Mesendoderm (in vitro differentiated cells): Measurements from ENCODE around the gene PLEKHO2.

Source experiments
- DNase-seq: peaks from one replicate; pipeline ENCODE4 v3.0.0; 2013
- H2AK5ac ChIP-seq: 2 replicates; pipeline ENCODE4 v1.6.1; 2013; ENCODE audit warnings: low read length, inconsistent platforms
- H2BK120ac ChIP-seq: 2 replicates; pipeline ENCODE4 v1.6.1; 2013; ENCODE audit warnings: low read depth, mild to moderate bottlenecking, low read length, moderate library complexity, mixed read lengths
- H2BK15ac ChIP-seq: replicated peaks from 2 replicates; pipeline ENCODE4 v1.6.1; 2013; ENCODE audit warnings: low read depth, mild to moderate bottlenecking, moderate library complexity
- H2BK5ac ChIP-seq: 2 replicates; pipeline ENCODE4 v1.6.1; 2013; ENCODE audit warnings: low read length, inconsistent platforms
- H3K18ac ChIP-seq: 2 replicates; pipeline ENCODE4 v1.6.1; 2013; ENCODE audit warnings: mild to moderate bottlenecking, low read length, mixed read lengths
- H3K23ac ChIP-seq: one replicate; pipeline ENCODE4 v1.6.1; 2013; ENCODE audit warnings: low read length
- H3K27ac ChIP-seq: 2 replicates; pipeline ENCODE4 v1.5.1; 2013; ENCODE audit warnings: low read depth, mild to moderate bottlenecking, inconsistent platforms, low read length, moderate library complexity
- H3K27me3 ChIP-seq: 2 replicates; pipeline ENCODE4 v1.6.1; 2013; ENCODE audit warnings: low read length, control low read depth, mild to moderate bottlenecking, inconsistent platforms; ENCODE audit not compliant: insufficient read depth, poor library complexity
- H3K36me3 ChIP-seq: 2 replicates; pipeline ENCODE4 v1.6.1; 2013; ENCODE audit warnings: low read length, inconsistent platforms; ENCODE audit not compliant: control insufficient read depth, insufficient read depth
- H3K4ac ChIP-seq: one replicate; pipeline ENCODE4 v1.6.1; 2013; ENCODE audit warnings: low read depth, mild to moderate bottlenecking, low read length, moderate library complexity
- H3K4me1 ChIP-seq: 2 replicates; pipeline ENCODE4 v1.6.1; 2013; ENCODE audit warnings: low read depth, low read length, inconsistent platforms; ENCODE audit not compliant: control insufficient read depth
- H3K4me2 ChIP-seq: 2 replicates; pipeline ENCODE4 v1.6.1; 2013; ENCODE audit warnings: low read length
- H3K4me3 ChIP-seq: 2 replicates; pipeline ENCODE4 v1.5.1; 2013; ENCODE audit warnings: mild to moderate bottlenecking, low read length
- H3K56ac ChIP-seq: one replicate; pipeline ENCODE4 v1.6.1; 2013; ENCODE audit warnings: low read length
- H3K79me1 ChIP-seq: 2 replicates; pipeline ENCODE4 v1.6.1; 2013; ENCODE audit warnings: low read length, inconsistent platforms
- H3K79me2 ChIP-seq: 2 replicates; pipeline ENCODE4 v1.6.1; 2013; ENCODE audit warnings: mild to moderate bottlenecking, low read length; ENCODE audit not compliant: control insufficient read depth, insufficient read depth
- H3K9ac ChIP-seq: 2 replicates; pipeline ENCODE4 v1.6.1; 2013; ENCODE audit warnings: low read length, inconsistent platforms
- H4K5ac ChIP-seq: one replicate; pipeline ENCODE4 v1.6.1; 2013; ENCODE audit warnings: low read length
- H4K8ac ChIP-seq: one replicate; pipeline ENCODE4 v1.6.1; 2013; ENCODE audit warnings: low read depth, mild to moderate bottlenecking, control low read depth, low read length, moderate library complexity
- WGBS: extraction: QIAGEN DNeasy Blood & Tissue Kit; methylation state at CpG from one replicate; pipeline ENCODE4 v1.1.7; 2013; ENCODE audit warnings: low lambda C conversion rate, missing lambda C conversion rate; ENCODE audit not compliant: insufficient coverage; ENCODE audit errors: extremely low coverage; 5-methylcytosine and 5-hydroxymethylcytosine counted together

The PLEKHO2 gene

GRCh38 chr15:64800476-64800875 is 41.2 kb upstream of the PLEKHO2 start:
- no peak overlapping the region for H3K27ac ChIP-seq
- H3K4me2 ChIP-seq: no peak overlapping the region
- no peak for DNase-seq

GRCh38 chr15:64803526-64803925 is 38.2 kb upstream of the PLEKHO2 start:
- Histone ChIP-seq H3K4ac (no peak overlapping the region), H3K18ac (no peak overlapping the region), H4K5ac (no peak overlapping the region), H3K36me3 (no peaks in the 10 kb centered on the region), H3K4me3 (no peak overlapping the region), H2BK15ac (no peak overlapping the region), H2BK120ac (no peak overlapping the region), H3K79me2 (no peaks in the 10 kb centered on the region), H2AK5ac (no peak overlapping the region), H2BK5ac (no peak overlapping the region), H3K27ac (no peak overlapping the region), H3K79me1 (no peaks in the 10 kb centered on the region), H4K8ac (no peak overlapping the region), H3K4me2 (no peak overlapping the region), H3K56ac (no peak overlapping the region), H3K9ac (no peak overlapping the region), H3K27me3 (no peaks in the 10 kb centered on the region), H3K4me1 (peaks cover 6% of the 10 kb centered on the region), H3K23ac (no peak overlapping the region)
- no peak for DNase-seq
- whole genome bisulfite sequencing: no CpG with 5 or more reads among the region's 1 CpG

More at GRCh38 chr15:64800476-64800875, 41.2 kb upstream of the PLEKHO2 start:
- Histone ChIP-seq H3K4me3 (no peak overlapping the region), H4K5ac (no peak overlapping the region), H2BK120ac (no peak overlapping the region), H2BK15ac (no peak overlapping the region), H3K56ac (no peak overlapping the region), H3K23ac (no peak overlapping the region), H2BK5ac (no peak overlapping the region), H3K9ac (no peak overlapping the region), H3K79me2 (no peaks in the 10 kb centered on the region), H4K8ac (no peak overlapping the region), H3K4ac (no peak overlapping the region), H3K36me3 (no peaks in the 10 kb centered on the region), H3K4me1 (no peaks in the 10 kb centered on the region), H2AK5ac (no peak overlapping the region), H3K27me3 (no peaks in the 10 kb centered on the region), H3K79me1 (no peaks in the 10 kb centered on the region), H3K18ac (no peak overlapping the region)
- no CpG with 5 or more reads among the region's 2 CpGs for WGBS

GRCh38 chr15:64804619-64805018 is 37.1 kb upstream of the PLEKHO2 start:
- H3K56ac ChIP-seq: no peak overlapping the region
- no peak overlapping the region for H2BK15ac ChIP-seq
- H2BK120ac ChIP-seq: no peak overlapping the region
- no peak overlapping the region for H3K4me3 ChIP-seq
- H3K36me3 ChIP-seq: no peaks in the 10 kb centered on the region
- H3K79me2 ChIP-seq: no peaks in the 10 kb centered on the region
- H3K18ac ChIP-seq: no peak overlapping the region
- H3K4me2 ChIP-seq: no peak overlapping the region
- H3K4ac ChIP-seq: no peak overlapping the region
- no peak overlapping the region for H3K27ac ChIP-seq
- H2BK5ac ChIP-seq: no peak overlapping the region
- no peak overlapping the region for H3K23ac ChIP-seq
- H4K5ac ChIP-seq: no peak overlapping the region
- no peak overlapping the region for H2AK5ac ChIP-seq
- no peaks in the 10 kb centered on the region for H3K79me1 ChIP-seq
- no peaks in the 10 kb centered on the region for H3K27me3 ChIP-seq
- peaks cover 10% of the 10 kb centered on the region for H3K4me1 ChIP-seq
- H4K8ac ChIP-seq: no peak overlapping the region
- WGBS: no CpG with 5 or more reads among the region's 2 CpGs
- no peak for DNase-seq
- no peak overlapping the region for H3K9ac ChIP-seq

DNA sequence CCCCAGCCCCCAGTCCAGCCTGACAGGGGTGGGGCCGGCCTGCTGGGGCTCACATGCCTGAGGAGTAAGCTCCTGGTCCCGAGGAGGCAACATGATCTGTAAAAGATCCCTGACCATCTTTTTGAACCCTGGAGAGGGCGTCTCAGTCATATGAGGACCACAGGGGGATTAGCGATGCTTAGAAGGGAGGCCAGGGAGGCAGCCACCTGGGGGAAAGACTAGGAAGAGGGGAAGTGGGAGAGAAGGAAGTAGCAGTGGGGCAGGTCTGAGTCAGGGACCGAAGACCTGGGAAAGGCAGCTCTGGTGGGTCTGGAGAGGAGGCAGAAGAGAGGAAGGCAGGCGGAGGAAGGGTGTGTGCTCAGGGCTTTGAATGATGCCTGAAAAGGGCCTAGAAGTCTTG is 35.2 kb upstream of the PLEKHO2 start:
- no peaks in the 10 kb centered on the region for H3K79me2 ChIP-seq
- H3K27me3 ChIP-seq: no peaks in the 10 kb centered on the region
- no peak overlapping the region for H4K8ac ChIP-seq
- H3K56ac ChIP-seq: peak overlapping the region; percentile 69
- peak overlapping the region; percentile 63 for H3K27ac ChIP-seq
- H3K9ac ChIP-seq: peak overlapping the region; percentile 40
- H3K4me3 ChIP-seq: no peak overlapping the region
- H3K4me1 ChIP-seq: peaks cover 19% of the 10 kb centered on the region
- H3K23ac ChIP-seq: no peak overlapping the region
- peak overlapping the region; percentile 82 for H2AK5ac ChIP-seq
- H4K5ac ChIP-seq: no peak overlapping the region
- H2BK15ac ChIP-seq: no peak overlapping the region
- H3K36me3 ChIP-seq: no peaks in the 10 kb centered on the region
- H3K79me1 ChIP-seq: no peaks in the 10 kb centered on the region
- H3K18ac ChIP-seq: peak overlapping the region; percentile 41
- peak overlapping the region; percentile 87 for H3K4ac ChIP-seq
- WGBS: no CpG with 5 or more reads among the region's 6 CpGs
- peak; percentile 62 for DNase-seq
- H3K4me2 ChIP-seq: no peak overlapping the region
- peak overlapping the region; percentile 79 for H2BK5ac ChIP-seq
- H2BK120ac ChIP-seq: no peak overlapping the region

- Histone ChIP-seq H4K8ac (peak overlapping the region; percentile 43), H3K9ac (peak overlapping the region; percentile 40), H4K5ac (no peak overlapping the region), H3K4me1 (peaks cover 20% of the 10 kb centered on the region), H3K27me3 (no peaks in the 10 kb centered on the region), H3K18ac (peak overlapping the region; percentile 82), H2BK120ac (peak overlapping the region; percentile 62), H2AK5ac (no peak overlapping the region), H3K79me1 (no peaks in the 10 kb centered on the region), H3K56ac (peak overlapping the region; percentile 69), H2BK15ac (no peak overlapping the region), H2BK5ac (peak overlapping the region; percentile 47), H3K36me3 (no peaks in the 10 kb centered on the region), H3K27ac (peak overlapping the region; percentile 63), H3K79me2 (no peaks in the 10 kb centered on the region), H3K4me2 (no peak overlapping the region), H3K4me3 (no peak overlapping the region), H3K23ac (peak overlapping the region; percentile 25), H3K4ac (peak overlapping the region; percentile 87)
- no CpG with 5 or more reads among the region's 13 CpGs for WGBS
- peak; percentile 85 for DNase-seq
Measured at GRCh38 chr15:64807051-64807749, 34.5 kb upstream of the PLEKHO2 start.
